Naive thymus-derived CD8-positive, alpha-beta T cell (primary cell): Measurements from ENCODE around the gene GPR78. TPM values are rescaled to one million over a fixed set of nuclear protein-coding genes. Genes with fewer than 3 reads are reported as not detected.
"Not testable (repeated sequence)": the region's sequence is repeated elsewhere in the genome, so short reads cannot be mapped to it uniquely, and the experiment has no call there.

Source experiments
- ATAC-seq, 2 donors: fragments of 150-1000 bp; cut with Tn5 transposase in 1 of 2; sonication (Bioruptor Pico), chemical (Tn5 transposase) in 1 of 2; 1 replicate in 1 of 2; 2 replicates in 1 of 2; pipeline ENCODE4 v1.10.0; 2021; ENCODE audit warnings: mild to moderate bottlenecking in 2 of 2, moderate library complexity in 2 of 2
- POLR2A ChIA-PET: fragments of 350-600 bp; sonication (Branson Sonifier 250); formaldehyde crosslinking; loops from one replicate; lab custom pipeline; 2021; ENCODE audit warnings: antibody characterized with exemption; lab: Charles Lee
- DNase-seq, 10 donors: peaks; one replicate each; pipeline versions ENCODE4 v3.0.0 to v3.0.0-alpha.2; 2020 to 2022
- H3K27ac Mint-ChIP-seq, 10 donors: one replicate each; pipeline ENCODE4 v1.8.0; 2020 to 2022; ENCODE audit warnings: mild to moderate bottlenecking in 10 of 10, mixed read lengths in 10 of 10, moderate library complexity in 4 of 10, inconsistent platforms in 1 of 10
- H3K27me3 Mint-ChIP-seq, 5 donors: one replicate each; pipeline ENCODE4 v1.8.0; 2021 to 2022; ENCODE audit warnings: mixed read lengths in 5 of 5
- H3K36me3 Mint-ChIP-seq, 3 donors: one replicate each; pipeline ENCODE4 v1.8.0; 2020 to 2022; ENCODE audit warnings: mixed read lengths in 3 of 3, mild to moderate bottlenecking in 2 of 3, inconsistent platforms in 1 of 3
- H3K4me1 Mint-ChIP-seq, 4 donors: one replicate each; pipeline ENCODE4 v1.8.0; 2021 to 2022; ENCODE audit warnings: mixed read lengths in 4 of 4
- H3K4me3 Mint-ChIP-seq, 10 donors: one replicate each; pipeline ENCODE4 v1.8.0; 2020 to 2022; ENCODE audit warnings: mild to moderate bottlenecking in 10 of 10, mixed read lengths in 10 of 10, moderate library complexity in 6 of 10, inconsistent platforms in 1 of 10
- H3K9me3 Mint-ChIP-seq, 9 donors: one replicate each; pipeline ENCODE4 v1.8.0; 2020 to 2022; ENCODE audit warnings: mixed read lengths in 9 of 9, mild to moderate bottlenecking in 3 of 9, inconsistent platforms in 1 of 9, moderate library complexity in 1 of 9
- polyA plus RNA-seq, 3 donors: library from polyadenylated mRNA; unstranded; fragments of 300-500 nt; fragmentation: Illumina TruSeq; gene quantifications; one replicate each; pipeline ENCODE4 v1.2.3, GENCODE V29; 2021
- total RNA-seq, 8 experiments: library from RNA in 2 of 8; stranded (reverse) in 2 of 8; gene quantifications; one replicate each; pipeline ENCODE4 v1.2.3 and lab custom pipeline; 2021 to 2026

The GPR78 gene
- total and polyA plus RNA-seq, 5 experiments from 2014 or later: not detected

- H3K9me3 Mint-ChIP-seq, POLR2A ChIA-PET, H3K4me1 Mint-ChIP-seq, ATAC-seq, H3K27ac Mint-ChIP-seq, H3K36me3 Mint-ChIP-seq, H3K4me3 Mint-ChIP-seq: not testable (repeated sequence)
- peaks cover 13 to 54% (median 20%) of the 10 kb centered on the region in 5 donors for H3K27me3 Mint-ChIP-seq
- DNase-seq: peak in 1 of 10 donors; percentile 15
These were observed 3.6 kb upstream of the GPR78 start for GRCh38 chr4:8576591-8576990.

- Mint-ChIP-seq H3K27me3 (peaks cover 13 to 58% (median 22%) of the 10 kb centered on the region in 5 donors), H3K4me3 (no peak overlapping the region), H3K9me3 (peaks cover 0 to 5% (median 0%) of the 10 kb centered on the region in 9 donors), H3K27ac (no peak overlapping the region), H3K36me3 (peaks cover 0 to 2% (median 0%) of the 10 kb centered on the region in 3 donors), H3K4me1 (no peaks in the 10 kb centered on the region)
- POLR2A ChIA-PET: no interaction called here
- peak in 1 of 10 donors; percentile 37 for DNase-seq
- ATAC-seq: no peak
These were observed 3.1 kb upstream of the GPR78 start for GRCh38 chr4:8577046-8577445.

- no peak for ATAC-seq
- Mint-ChIP-seq H3K4me1 (no peaks in the 10 kb centered on the region), H3K9me3 (peaks cover 0 to 5% (median 0%) of the 10 kb centered on the region in 9 donors), H3K36me3 (peaks cover 0 to 2% (median 0%) of the 10 kb centered on the region in 3 donors), H3K27me3 (peaks cover 13 to 67% (median 28%) of the 10 kb centered on the region in 5 donors), H3K4me3 (no peak overlapping the region), H3K27ac (no peak overlapping the region)
- POLR2A ChIA-PET: no interaction called here
- peak in 1 of 10 donors; percentile 15 for DNase-seq
These were observed 2.2 kb upstream of the GPR78 start for GRCh38 chr4:8577972-8578371.

GRCh38 chr4:8578717-8579116, 1.5 kb upstream of the GPR78 start:
- Mint-ChIP-seq H3K4me1 (no peaks in the 10 kb centered on the region), H3K27me3 (peaks cover 13 to 68% (median 28%) of the 10 kb centered on the region in 5 donors)

GRCh38 chr4:8579526-8580320, 469 bp upstream of the GPR78 start:
- peak in 1 of 10 donors; percentile 3 for DNase-seq
- Mint-ChIP-seq H3K36me3 (peaks cover 0 to 2% (median 0%) of the 10 kb centered on the region in 3 donors), H3K9me3 (peaks cover 0 to 5% (median 0%) of the 10 kb centered on the region in 9 donors), H3K27me3 (peaks cover 15 to 76% (median 30%) of the 10 kb centered on the region in 5 donors), H3K27ac (peak overlapping the region in 1 of 10 donors; percentile 30), H3K4me1 (no peaks in the 10 kb centered on the region), H3K4me3 (no peak overlapping the region)
- POLR2A ChIA-PET: no interaction called here
- no peak for ATAC-seq

More at GRCh38 chr4:8578717-8579116, 1.5 kb upstream of the GPR78 start:
- POLR2A ChIA-PET: no interaction called here
- Mint-ChIP-seq H3K27ac (no peak overlapping the region), H3K9me3 (peaks cover 0 to 5% (median 0%) of the 10 kb centered on the region in 9 donors), H3K4me3 (no peak overlapping the region), H3K36me3 (peaks cover 0 to 2% (median 0%) of the 10 kb centered on the region in 3 donors)
- ATAC-seq: no peak
- DNase-seq: peak in 1 of 10 donors; percentile 36

GRCh38 chr4:8581094-8581861, 1.1 kb downstream of the GPR78 start:
- Mint-ChIP-seq H3K4me1 (peaks cover 0 to 1% (median 0%) of the 10 kb centered on the region in 4 donors), H3K9me3 (peaks cover 0 to 5% (median 0%) of the 10 kb centered on the region in 9 donors), H3K4me3 (no peak overlapping the region), H3K27ac (no peak overlapping the region), H3K36me3 (peaks cover 0 to 2% (median 0%) of the 10 kb centered on the region in 3 donors), H3K27me3 (peaks cover 15 to 77% (median 30%) of the 10 kb centered on the region in 5 donors)
- DNase-seq (peak in 1 of 10 donors; percentile 19), ATAC-seq (no peak)
- POLR2A ChIA-PET: no interaction called here

- POLR2A ChIA-PET: no interaction called here
- Mint-ChIP-seq H3K4me1 (peaks cover 0 to 2% (median 0%) of the 10 kb centered on the region in 4 donors), H3K9me3 (peaks cover 0 to 5% (median 0%) of the 10 kb centered on the region in 9 donors), H3K27me3 (peaks cover 13 to 75% (median 25%) of the 10 kb centered on the region in 5 donors), H3K27ac (no peak overlapping the region), H3K36me3 (peaks cover 0 to 2% (median 0%) of the 10 kb centered on the region in 3 donors), H3K4me3 (no peak overlapping the region)
- DNase-seq: no peak
- no peak for ATAC-seq
These were observed 1.8 kb downstream of the GPR78 start for GRCh38 chr4:8582016-8582415.

GRCh38 chr4:8582436-8582835, 2.2 kb downstream of the GPR78 start:
- H3K4me3 Mint-ChIP-seq: no peak overlapping the region
- peaks cover 0 to 5% (median 0%) of the 10 kb centered on the region in 9 donors for H3K9me3 Mint-ChIP-seq
- ATAC-seq (no peak), DNase-seq (peak in 1 of 10 donors; percentile 57)
- peaks cover 10 to 71% (median 23%) of the 10 kb centered on the region in 5 donors for H3K27me3 Mint-ChIP-seq
- peaks cover 0 to 2% (median 0%) of the 10 kb centered on the region in 3 donors for H3K36me3 Mint-ChIP-seq
- H3K4me1 Mint-ChIP-seq: peaks cover 0 to 2% (median 0%) of the 10 kb centered on the region in 4 donors
- POLR2A ChIA-PET: no interaction called here
- no peak overlapping the region for H3K27ac Mint-ChIP-seq

GRCh38 chr4:8582941-8583654, 2.9 kb downstream of the GPR78 start:
- no peak overlapping the region for H3K27ac Mint-ChIP-seq
- peak in 1 of 10 donors; percentile 43 for DNase-seq
- H3K4me1 Mint-ChIP-seq: peaks cover 0 to 2% (median 0%) of the 10 kb centered on the region in 4 donors
- peaks cover 4 to 68% (median 21%) of the 10 kb centered on the region in 5 donors for H3K27me3 Mint-ChIP-seq
- H3K9me3 Mint-ChIP-seq: peaks cover 0 to 5% (median 0%) of the 10 kb centered on the region in 9 donors
- POLR2A ChIA-PET: no interaction called here
- H3K4me3 Mint-ChIP-seq: no peak overlapping the region
- no peak for ATAC-seq
- peaks cover 0 to 2% (median 0%) of the 10 kb centered on the region in 3 donors for H3K36me3 Mint-ChIP-seq

GRCh38 chr4:8583655-8584025, 3.4 kb downstream of the GPR78 start:
- ATAC-seq: no peak

GRCh38 chr4:8585186-8585585, 5.0 kb downstream of the GPR78 start:
- Mint-ChIP-seq H3K27me3 (peaks cover 0 to 58% (median 19%) of the 10 kb centered on the region in 5 donors), H3K27ac (no peak overlapping the region), H3K4me3 (no peak overlapping the region), H3K9me3 (peaks cover 0 to 2% (median 0%) of the 10 kb centered on the region in 9 donors), H3K4me1 (peaks cover 0 to 2% (median 0%) of the 10 kb centered on the region in 4 donors), H3K36me3 (peaks cover 0 to 2% (median 0%) of the 10 kb centered on the region in 3 donors)
- POLR2A ChIA-PET: no interaction called here
- no peak for ATAC-seq
- peak in 1 of 10 donors; percentile 38 for DNase-seq

More at GRCh38 chr4:8583655-8584025, 3.4 kb downstream of the GPR78 start:
- peaks cover 4 to 67% (median 23%) of the 10 kb centered on the region in 5 donors for H3K27me3 Mint-ChIP-seq
- no peak overlapping the region for H3K27ac Mint-ChIP-seq
- H3K4me1 Mint-ChIP-seq: peaks cover 0 to 2% (median 0%) of the 10 kb centered on the region in 4 donors
- no peak overlapping the region for H3K4me3 Mint-ChIP-seq
- H3K9me3 Mint-ChIP-seq: peaks cover 0 to 5% (median 0%) of the 10 kb centered on the region in 9 donors
- POLR2A ChIA-PET: no interaction called here
- peaks cover 0 to 2% (median 0%) of the 10 kb centered on the region in 3 donors for H3K36me3 Mint-ChIP-seq
- peak in 1 of 10 donors; percentile 13 for DNase-seq

- H3K4me3 Mint-ChIP-seq: no peak overlapping the region
- no peak for ATAC-seq
- POLR2A ChIA-PET: no interaction called here
- peak in 1 of 10 donors; percentile 38 for DNase-seq
- H3K9me3 Mint-ChIP-seq: peaks cover 0 to 2% (median 0%) of the 10 kb centered on the region in 9 donors
- H3K27ac Mint-ChIP-seq: no peak overlapping the region
- peaks cover 2 to 61% (median 22%) of the 10 kb centered on the region in 5 donors for H3K27me3 Mint-ChIP-seq
- H3K4me1 Mint-ChIP-seq: peaks cover 0 to 2% (median 0%) of the 10 kb centered on the region in 4 donors
- H3K36me3 Mint-ChIP-seq: peaks cover 0 to under 1% (median 0%) of the 10 kb centered on the region in 3 donors
These were observed 5.6 kb downstream of the GPR78 start for GRCh38 chr4:8585721-8586212.
